SU-DHL-6 (cell line): Measurements from ENCODE around the gene FAM3B.

Experiments
- EZH2phosphoT487 ChIP-seq: fragments of 200-600 bp; sonication (generic), shearing (Covaris generic); conservative IDR thresholded peaks from 2 replicates; pipeline ENCODE4 v1.6.1; 2018; ENCODE audit warnings: mild to moderate bottlenecking, antibody characterized with exemption, low read length, moderate library complexity, mixed read lengths
- TF ChIP-seq, protein P1 (sequence below): fragments of 200-600 bp; sonication (generic); IDR thresholded peaks from one replicate; pipeline ENCODE4 v1.5.1; 2017; ENCODE audit warnings: antibody characterized with exemption, mild to moderate bottlenecking, low read length, moderate library complexity; ENCODE audit not compliant: insufficient read depth, poor library complexity, severe bottlenecking

GRCh38 chr21:41387042-41387819 lies 70.6 kb downstream of the FAM3B start:
- TF ChIP-seq, protein P1, sequence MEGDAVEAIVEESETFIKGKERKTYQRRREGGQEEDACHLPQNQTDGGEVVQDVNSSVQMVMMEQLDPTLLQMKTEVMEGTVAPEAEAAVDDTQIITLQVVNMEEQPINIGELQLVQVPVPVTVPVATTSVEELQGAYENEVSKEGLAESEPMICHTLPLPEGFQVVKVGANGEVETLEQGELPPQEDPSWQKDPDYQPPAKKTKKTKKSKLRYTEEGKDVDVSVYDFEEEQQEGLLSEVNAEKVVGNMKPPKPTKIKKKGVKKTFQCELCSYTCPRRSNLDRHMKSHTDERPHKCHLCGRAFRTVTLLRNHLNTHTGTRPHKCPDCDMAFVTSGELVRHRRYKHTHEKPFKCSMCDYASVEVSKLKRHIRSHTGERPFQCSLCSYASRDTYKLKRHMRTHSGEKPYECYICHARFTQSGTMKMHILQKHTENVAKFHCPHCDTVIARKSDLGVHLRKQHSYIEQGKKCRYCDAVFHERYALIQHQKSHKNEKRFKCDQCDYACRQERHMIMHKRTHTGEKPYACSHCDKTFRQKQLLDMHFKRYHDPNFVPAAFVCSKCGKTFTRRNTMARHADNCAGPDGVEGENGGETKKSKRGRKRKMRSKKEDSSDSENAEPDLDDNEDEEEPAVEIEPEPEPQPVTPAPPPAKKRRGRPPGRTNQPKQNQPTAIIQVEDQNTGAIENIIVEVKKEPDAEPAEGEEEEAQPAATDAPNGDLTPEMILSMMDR: no peak
- TF ChIP-seq EZH2phosphoT487: no peak
